SK-N-SH (cell line): ENCODE results near the gene IPPK. TPM values are rescaled to one million over a fixed set of nuclear protein-coding genes. Genes with fewer than 3 reads are reported as not detected.

ENCODE experiments used
- CTCF ChIA-PET: fragments of 300-600, 350-600 bp; formaldehyde crosslinking; extraction: SDS; loops from one replicate; lab custom pipeline; 2021; lab: Yijun Ruan, JAX
- POLR2A ChIA-PET: fragments of 350-600 bp; sonication (Branson Sonifier 250); formaldehyde crosslinking; extraction: SDS; loops from one replicate; lab custom pipeline; 2020; ENCODE audit warnings: antibody characterized with exemption, inconsistent platforms; lab: Yijun Ruan, JAX
- DNase-seq: peaks from one replicate; pipeline ENCODE4 v3.0.0; 2012
- H2AFZ ChIP-seq: fragments of 200-600 bp; sonication (generic); 2 replicates; pipeline ENCODE4 v1.8.1; 2016; ENCODE audit warnings: antibody characterized with exemption, mild to moderate bottlenecking, low read depth
- H3F3A ChIP-seq: fragments of 200-600 bp; sonication (generic); replicated peaks from 2 replicates; pipeline ENCODE3; 2016; ENCODE audit warnings: antibody characterized with exemption, mild to moderate bottlenecking; ENCODE audit not compliant: insufficient read depth
- H3K27ac ChIP-seq, 2 experiments: fragments of 200-500 bp in 1 of 2; fragments of 200-600 bp in 1 of 2; sonication (Bioruptor generic) in 1 of 2; sonication (generic), shearing (Covaris generic) in 1 of 2; 2 replicates each; pipeline versions ENCODE4 v1.5.1 to v1.6.1; 2014 to 2016; ENCODE audit warnings: low read depth in 2 of 2, inconsistent platforms in 1 of 2, low read length in 1 of 2, mild to moderate bottlenecking in 1 of 2, mixed read lengths in 1 of 2
- H3K27me3 ChIP-seq: fragments of 200-600 bp; sonication (generic), shearing (Covaris generic); 2 replicates; pipeline ENCODE4 v1.6.1; 2016; ENCODE audit warnings: mixed run types; ENCODE audit not compliant: insufficient read depth
- H3K36me3 ChIP-seq, 2 experiments: fragments of 200-500 bp in 1 of 2; fragments of 200-600 bp in 1 of 2; sonication (Bioruptor generic) in 1 of 2; sonication (generic) in 1 of 2; replicated peaks in 1 of 2; 2 replicates each; pipeline versions ENCODE3 to v1.5.1; 2014 to 2016; ENCODE audit warnings: low read length in 1 of 2, mild to moderate bottlenecking in 1 of 2; ENCODE audit not compliant: insufficient read depth in 2 of 2, control insufficient read depth in 1 of 2
- H3K4me1 ChIP-seq, 2 experiments: fragments of 200-500 bp in 1 of 2; fragments of 200-600 bp in 1 of 2; sonication (Bioruptor generic) in 1 of 2; sonication (generic), shearing (Covaris generic) in 1 of 2; 2 replicates each; pipeline versions ENCODE4 v1.5.1 to v1.6.1; 2014 to 2016; ENCODE audit warnings: low read depth in 1 of 2, low read length in 1 of 2, mixed run types in 1 of 2; ENCODE audit not compliant: insufficient read depth in 2 of 2, control insufficient read depth in 1 of 2
- H3K4me2 ChIP-seq: fragments of 200-600 bp; sonication (generic), shearing (Covaris generic); 2 replicates; pipeline ENCODE4 v1.6.1; 2017; ENCODE audit warnings: mixed run types
- H3K4me3 ChIP-seq, 2 experiments: fragments of 200-500 bp in 1 of 2; fragments of 200-600 bp in 1 of 2; sonication (Bioruptor generic) in 1 of 2; sonication (generic), shearing (Covaris generic) in 1 of 2; 2 replicates each; pipeline versions ENCODE4 v1.5.1 to v1.8.1; 2014 to 2016; ENCODE audit warnings: low read depth in 2 of 2, inconsistent platforms in 1 of 2, low read length in 1 of 2, mild to moderate bottlenecking in 1 of 2, mixed read lengths in 1 of 2, moderate library complexity in 1 of 2
- H3K79me2 ChIP-seq: fragments of 200-600 bp; sonication (generic); 2 replicates; pipeline ENCODE4 v1.8.1; 2017; ENCODE audit warnings: mild to moderate bottlenecking; ENCODE audit not compliant: insufficient read depth
- H3K9ac ChIP-seq: fragments of 200-600 bp; sonication (generic); 2 replicates; pipeline ENCODE4 v1.6.1; 2017; ENCODE audit warnings: mixed run types
- H3K9me2 ChIP-seq: fragments of 200-600 bp; sonication (generic); 2 replicates; pipeline ENCODE4 v1.6.1; 2017; ENCODE audit warnings: mixed run types
- H3K9me3 ChIP-seq: fragments of 200-600 bp; sonication (generic); 2 replicates; pipeline ENCODE4 v1.6.1; 2017; ENCODE audit warnings: mixed run types, mild to moderate bottlenecking, moderate library complexity
- H4K20me1 ChIP-seq: fragments of 200-600 bp; sonication (generic); 2 replicates; pipeline ENCODE4 v1.6.1; 2017; ENCODE audit warnings: mild to moderate bottlenecking, mixed run types; ENCODE audit not compliant: insufficient read depth
- EZH2phosphoT487 ChIP-seq: fragments of 200-600 bp; sonication (generic); IDR thresholded peaks from 2 replicates; pipeline ENCODE4 v1.6.1; 2017; ENCODE audit warnings: low read depth, mixed run types, mild to moderate bottlenecking, antibody characterized with exemption, moderate library complexity, borderline replicate concordance
- FOXJ3 ChIP-seq: sonication (generic); formaldehyde crosslinking; IDR thresholded peaks from 2 replicates; pipeline ENCODE4 v1.5.1; 2020; ENCODE audit warnings: mild to moderate bottlenecking, missing genetic modification reagents
- GABPA ChIP-seq: IDR thresholded peaks from 2 replicates; pipeline ENCODE4 v1.4.0; 2012; ENCODE audit warnings: low read depth, mild to moderate bottlenecking
- NRF1 ChIP-seq: IDR thresholded peaks from 2 replicates; pipeline ENCODE4 v1.6.1; 2012; ENCODE audit warnings: low read depth, mild to moderate bottlenecking, low read length
- RFX5 ChIP-seq: IDR thresholded peaks from 2 replicates; pipeline ENCODE4 v1.6.1; 2012; ENCODE audit warnings: mild to moderate bottlenecking, improper control_type of control experiment, low read length
- WGBS: methylation state at CpG from one replicate; pipeline ENCODE4 v1.1.6; 2017; ENCODE audit warnings: low lambda C conversion rate; 5-methylcytosine and 5-hydroxymethylcytosine counted together
- polyA plus RNA-seq, 3 experiments: library from polyadenylated mRNA; depleted of rRNA; stranded (reverse); fragments of >200 nt; gene quantifications; 2 replicates each; pipeline ENCODE4 v1.2.3, GENCODE V29; 2012
- TF ChIP-seq, protein P1 (sequence below): fragments of 150-350 bp; IDR thresholded peaks from 2 replicates; pipeline ENCODE4 v1.6.1; 2017; ENCODE audit warnings: antibody characterized with exemption, low read length, low read depth, borderline replicate concordance
- TF ChIP-seq, protein P2 (sequence below): fragments of 150-350 bp; IDR thresholded peaks from 2 replicates; pipeline ENCODE4 v1.6.1; 2016; ENCODE audit warnings: mild to moderate bottlenecking, low read depth, low read length

The IPPK gene
- polyA plus RNA-seq, 1 of the 3 experiments (the other 2 are of a cell fraction), result 16.5 TPM

DNA sequence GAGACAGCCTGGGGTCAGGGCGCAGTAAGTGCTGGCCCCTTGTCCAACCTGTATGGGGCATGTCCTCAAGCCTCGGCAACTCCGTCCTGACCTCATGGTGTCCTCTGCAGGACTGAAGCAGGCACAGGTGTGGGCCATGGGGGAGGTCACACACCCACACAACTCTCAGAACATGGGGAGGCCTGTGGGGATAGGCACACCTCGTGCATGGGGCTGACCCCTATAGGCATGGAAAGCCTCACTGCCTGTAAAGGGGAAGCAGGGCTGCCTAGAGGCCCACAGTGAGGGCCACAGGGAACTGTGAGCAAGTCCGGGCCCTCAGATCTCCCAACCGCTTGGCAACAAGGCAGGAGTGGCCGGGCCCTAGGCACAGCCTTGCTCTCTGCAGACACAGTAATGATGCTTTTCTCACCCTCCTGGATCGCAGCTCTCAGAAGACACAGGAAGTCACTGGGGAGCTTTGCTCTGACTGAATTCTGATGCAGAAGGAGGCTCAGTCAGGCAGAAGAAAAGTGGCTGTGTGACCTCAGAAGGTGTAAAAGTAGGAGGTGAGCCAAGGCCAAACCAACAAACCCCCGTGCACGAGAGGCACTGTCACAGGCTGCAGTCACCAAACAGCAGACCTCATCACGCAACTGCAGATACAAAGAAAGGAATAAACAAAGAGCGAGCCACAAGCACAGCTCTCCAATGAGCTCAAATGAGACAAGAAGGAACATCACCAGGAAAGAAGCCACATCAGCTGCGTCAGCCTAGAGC is 5.4 kb downstream of the IPPK start:
- H2AFZ ChIP-seq, result no peak overlapping the region
- H3K27ac ChIP-seq, result no peak overlapping the region
- H3K4me3 ChIP-seq, result no peak overlapping the region
- DNase-seq, result no peak
- peaks cover 98% of the 10 kb centered on the region for H3K79me2 ChIP-seq
- CTCF ChIA-PET, result no interaction called here
- TF ChIP-seq NRF1, result no peak
- TF ChIP-seq, protein P1, sequence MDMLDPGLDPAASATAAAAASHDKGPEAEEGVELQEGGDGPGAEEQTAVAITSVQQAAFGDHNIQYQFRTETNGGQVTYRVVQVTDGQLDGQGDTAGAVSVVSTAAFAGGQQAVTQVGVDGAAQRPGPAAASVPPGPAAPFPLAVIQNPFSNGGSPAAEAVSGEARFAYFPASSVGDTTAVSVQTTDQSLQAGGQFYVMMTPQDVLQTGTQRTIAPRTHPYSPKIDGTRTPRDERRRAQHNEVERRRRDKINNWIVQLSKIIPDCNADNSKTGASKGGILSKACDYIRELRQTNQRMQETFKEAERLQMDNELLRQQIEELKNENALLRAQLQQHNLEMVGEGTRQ, result no peak
- TF ChIP-seq, all 33 proteins: peak for 0
- POLR2A ChIA-PET, result no interaction called here
- WGBS, result 93% methylated on average over 7 of the region's 13 CpGs
- Histone ChIP-seq H3F3A (no peaks in the 10 kb centered on the region), H3K36me3 (peaks cover 3 to 28% of the 10 kb centered on the region in 2 experiments), H3K4me1 (peaks cover 0 to 28% of the 10 kb centered on the region in 2 experiments; a peak in 3 of 4 replicates), H3K27me3 (no peaks in the 10 kb centered on the region), H3K9me3 (no peaks in the 10 kb centered on the region), H4K20me1 (peaks cover 44% of the 10 kb centered on the region), H3K4me2 (no peak overlapping the region), H3K9ac (no peak overlapping the region), H3K9me2 (no peaks in the 10 kb centered on the region)

DNA sequence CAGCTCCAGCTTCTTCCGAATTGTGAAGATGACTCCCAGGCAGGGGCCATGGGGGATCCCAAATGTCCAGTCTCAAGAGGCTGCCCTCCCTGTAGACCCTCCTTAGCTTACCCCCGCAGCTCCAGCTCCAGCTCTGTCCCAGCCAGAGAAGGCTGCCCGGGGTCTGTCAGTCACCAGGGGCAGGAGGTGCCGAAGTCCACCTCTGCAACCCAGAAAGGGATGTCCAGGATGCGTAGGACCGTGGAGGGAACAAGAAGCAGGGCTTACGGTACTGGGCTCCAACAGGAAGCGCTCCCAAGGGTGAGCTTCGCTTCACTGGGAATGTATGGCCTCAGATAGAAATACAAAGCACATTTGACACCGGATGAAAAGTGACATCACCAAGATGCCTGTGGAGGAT is 6.0 kb downstream of the IPPK start:
- Histone ChIP-seq H2AFZ (no peak overlapping the region), H3K9me3 (no peaks in the 10 kb centered on the region), H3K79me2 (peaks cover 96% of the 10 kb centered on the region), H4K20me1 (peaks cover 44% of the 10 kb centered on the region), H3K4me1 (peaks cover 0 to 26% of the 10 kb centered on the region in 2 experiments; a peak in 3 of 4 replicates), H3K4me2 (no peak overlapping the region), H3F3A (no peaks in the 10 kb centered on the region), H3K27me3 (no peaks in the 10 kb centered on the region), H3K9ac (no peak overlapping the region), H3K36me3 (peaks cover 3 to 28% of the 10 kb centered on the region in 2 experiments), H3K4me3 (no peak overlapping the region), H3K9me2 (no peaks in the 10 kb centered on the region), H3K27ac (no peak overlapping the region)
- 90% methylated on average over 8 of the region's 10 CpGs for WGBS
- no peak for TF ChIP-seq EZH2phosphoT487
- TF ChIP-seq GABPA, result no peak
- ChIA-PET POLR2A (no interaction called here), CTCF (interaction anchor here (0.7 kb wide), 1 partner anchor 225 kb away, joined by 3 read pairs; no protein-coding TSS in a partner anchor)
- DNase-seq, result no peak

DNA sequence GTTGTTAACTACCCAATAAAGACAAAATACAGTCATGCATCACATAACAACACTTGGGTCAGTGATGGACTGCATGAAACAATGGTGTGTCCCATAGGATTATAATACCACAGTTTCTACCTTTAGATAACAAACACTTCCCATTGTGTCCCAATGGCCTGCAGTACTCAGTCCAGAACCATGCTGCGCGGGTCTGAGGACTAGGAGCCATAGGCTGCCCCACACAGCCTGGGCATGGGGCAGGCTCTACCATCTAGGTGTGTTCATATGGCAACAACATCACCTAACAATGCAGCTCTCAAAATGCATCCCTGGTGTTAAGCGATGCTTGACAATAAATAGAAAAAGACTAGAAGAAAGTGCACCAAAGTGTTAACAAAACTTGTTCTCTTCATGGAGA is 6.8 kb downstream of the IPPK start:
- no peak for TF ChIP-seq FOXJ3 (CRISPR knock-in tag)
- no peak for TF ChIP-seq EZH2phosphoT487
- TF ChIP-seq RFX5, result no peak
- TF ChIP-seq, protein P2, sequence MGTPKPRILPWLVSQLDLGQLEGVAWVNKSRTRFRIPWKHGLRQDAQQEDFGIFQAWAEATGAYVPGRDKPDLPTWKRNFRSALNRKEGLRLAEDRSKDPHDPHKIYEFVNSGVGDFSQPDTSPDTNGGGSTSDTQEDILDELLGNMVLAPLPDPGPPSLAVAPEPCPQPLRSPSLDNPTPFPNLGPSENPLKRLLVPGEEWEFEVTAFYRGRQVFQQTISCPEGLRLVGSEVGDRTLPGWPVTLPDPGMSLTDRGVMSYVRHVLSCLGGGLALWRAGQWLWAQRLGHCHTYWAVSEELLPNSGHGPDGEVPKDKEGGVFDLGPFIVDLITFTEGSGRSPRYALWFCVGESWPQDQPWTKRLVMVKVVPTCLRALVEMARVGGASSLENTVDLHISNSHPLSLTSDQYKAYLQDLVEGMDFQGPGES, result no peak
- H2AFZ ChIP-seq, result no peak overlapping the region
- WGBS, result 100% methylated on average over 3 of the region's 3 CpGs
- no peaks in the 10 kb centered on the region for H3K9me3 ChIP-seq
- no peak overlapping the region for H3K27ac ChIP-seq
- no peak overlapping the region for H3K4me2 ChIP-seq
- ChIA-PET CTCF (interaction anchor here (0.7 kb wide), 1 partner anchor 225 kb away, joined by 3 read pairs; no protein-coding TSS in a partner anchor), POLR2A (no interaction called here)
- no peaks in the 10 kb centered on the region for H3F3A ChIP-seq
- no peak overlapping the region for H3K4me3 ChIP-seq
- no peaks in the 10 kb centered on the region for H3K9me2 ChIP-seq
- peaks cover 44% of the 10 kb centered on the region for H4K20me1 ChIP-seq
- H3K9ac ChIP-seq, result no peak overlapping the region
- H3K4me1 ChIP-seq, result peaks cover 0 to 19% of the 10 kb centered on the region in 2 experiments; a peak in 2 of 4 replicates
- peaks cover 3 to 33% of the 10 kb centered on the region in 2 experiments for H3K36me3 ChIP-seq
- DNase-seq, result no peak
- H3K79me2 ChIP-seq, result peaks cover 96% of the 10 kb centered on the region
- H3K27me3 ChIP-seq, result no peaks in the 10 kb centered on the region
